Activated CD4-positive, alpha-beta memory T cell treated with anti-CD3 and anti-CD28 coated beads for 36 hours (primary cell): ENCODE measurements around the gene SLC22A2. TPM values are rescaled to one million over a fixed set of nuclear protein-coding genes. Genes with fewer than 3 reads are reported as not detected.
A peak's percentile ranks its signal among the peaks of the same experiment; 100 is the strongest.
"Not testable (repeated sequence)": the region's sequence is repeated elsewhere in the genome, so short reads cannot be mapped to it uniquely, and the experiment has no call there.

Experiments
- CTCF ChIA-PET: fragments of 350-600 bp; sonication (Branson Sonifier 250); formaldehyde crosslinking; loops from one replicate; lab custom pipeline; 2021; ENCODE audit warnings: antibody characterized with exemption, inconsistent platforms; lab: Charles Lee
- POLR2A ChIA-PET: fragments of 350-600 bp; sonication (Branson Sonifier 250); formaldehyde crosslinking; loops from one replicate; lab custom pipeline; 2021; ENCODE audit warnings: antibody characterized with exemption; lab: Charles Lee
- DNase-seq: peaks from one replicate; pipeline ENCODE4 v3.0.0-alpha.2; 2020
- H3K27ac Mint-ChIP-seq: one replicate; pipeline ENCODE4 v1.8.0; 2021; ENCODE audit warnings: mixed read lengths
- H3K27me3 Mint-ChIP-seq: one replicate; pipeline ENCODE4 v1.8.0; 2021; ENCODE audit warnings: mixed read lengths
- H3K36me3 Mint-ChIP-seq: one replicate; pipeline ENCODE4 v1.8.0; 2021; ENCODE audit warnings: mixed read lengths
- H3K4me1 Mint-ChIP-seq: one replicate; pipeline ENCODE4 v1.8.0; 2021; ENCODE audit warnings: low read depth, mixed read lengths
- H3K4me3 Mint-ChIP-seq: one replicate; pipeline ENCODE4 v1.8.0; 2021; ENCODE audit warnings: mild to moderate bottlenecking, mixed read lengths
- H3K9me3 Mint-ChIP-seq: one replicate; pipeline ENCODE4 v1.8.0; 2021; ENCODE audit warnings: mixed read lengths
- intact Hi-C: fragments of 100-400 bp; cut with micrococcal nuclease; formaldehyde crosslinking; loops from one replicate; pipeline ENCODE4 v1.15.1; 2023
- total RNA-seq, 2 experiments: library from RNA; stranded (reverse); gene quantifications; one replicate each; pipeline ENCODE4 v1.2.3, GENCODE V29; 2021

SLC22A2 gene
- total RNA-seq, 2 experiments from 2014 or later: not detected

- DNase-seq, H3K4me3 Mint-ChIP-seq, POLR2A ChIA-PET, H3K27me3 Mint-ChIP-seq, intact Hi-C loops, H3K4me1 Mint-ChIP-seq, CTCF ChIA-PET, H3K27ac Mint-ChIP-seq, H3K36me3 Mint-ChIP-seq: not testable (repeated sequence)
- peaks cover 13% of the 10 kb centered on the region for H3K9me3 Mint-ChIP-seq
Observed at GRCh38 chr6:160237597-160238275, 20.9 kb downstream of the SLC22A2 start.

- CTCF ChIA-PET, H3K4me3 Mint-ChIP-seq, H3K27ac Mint-ChIP-seq, H3K36me3 Mint-ChIP-seq, H3K4me1 Mint-ChIP-seq, H3K27me3 Mint-ChIP-seq, DNase-seq, intact Hi-C loops, POLR2A ChIA-PET: not testable (repeated sequence)
- H3K9me3 Mint-ChIP-seq: peaks cover 13% of the 10 kb centered on the region
Observed at GRCh38 chr6:160236235-160236872, 22.3 kb downstream of the SLC22A2 start.

GRCh38 chr6:160233950-160234640 is 24.5 kb downstream of the SLC22A2 start:
- H3K4me1 Mint-ChIP-seq, POLR2A ChIA-PET, H3K27ac Mint-ChIP-seq, intact Hi-C loops, H3K4me3 Mint-ChIP-seq, H3K36me3 Mint-ChIP-seq, H3K27me3 Mint-ChIP-seq, DNase-seq: not testable (repeated sequence)
- peaks cover 19% of the 10 kb centered on the region for H3K9me3 Mint-ChIP-seq
- CTCF ChIA-PET: interaction anchor here (1.1 kb wide), 1 partner anchor 221 kb away, joined by 3 read pairs; no protein-coding TSS in a partner anchor

GRCh38 chr6:160227769-160228161 is 30.9 kb downstream of the SLC22A2 start:
- no peak for DNase-seq
- no peak overlapping the region for H3K27ac Mint-ChIP-seq
- ChIA-PET CTCF (no interaction called here), POLR2A (no interaction called here)
- peaks cover 6% of the 10 kb centered on the region for H3K9me3 Mint-ChIP-seq
- peaks cover 2% of the 10 kb centered on the region for H3K36me3 Mint-ChIP-seq
- intact Hi-C loops: loop anchor here (2.0 kb wide), 1 partner anchor 235 kb away; no protein-coding TSS in a partner anchor
- peaks cover 17% of the 10 kb centered on the region for H3K27me3 Mint-ChIP-seq
- H3K4me3 Mint-ChIP-seq: no peak overlapping the region
- H3K4me1 Mint-ChIP-seq: peaks cover 17% of the 10 kb centered on the region

GRCh38 chr6:160227038-160227768 is 31.4 kb downstream of the SLC22A2 start:
- no peak overlapping the region for H3K27ac Mint-ChIP-seq

GRCh38 chr6:160226118-160226591 is 32.5 kb downstream of the SLC22A2 start:
- ChIA-PET CTCF (no interaction called here), POLR2A (no interaction called here)
- DNase-seq: peak; percentile 83
- Mint-ChIP-seq H3K4me1 (peaks cover 17% of the 10 kb centered on the region), H3K27ac (no peak overlapping the region), H3K9me3 (peaks cover 6% of the 10 kb centered on the region), H3K36me3 (peaks cover 2% of the 10 kb centered on the region), H3K4me3 (no peak overlapping the region), H3K27me3 (peaks cover 17% of the 10 kb centered on the region)
- intact Hi-C loops: loop anchor here (1.0 to 2.0 kb wide), 3 partner anchors 88 to 295 kb away; no protein-coding TSS in a partner anchor

More at GRCh38 chr6:160227038-160227768, 31.4 kb downstream of the SLC22A2 start:
- POLR2A ChIA-PET: no interaction called here
- no peak for DNase-seq
- H3K4me3 Mint-ChIP-seq: no peak overlapping the region
- peaks cover 2% of the 10 kb centered on the region for H3K36me3 Mint-ChIP-seq
- CTCF ChIA-PET: no interaction called here
- H3K27me3 Mint-ChIP-seq: peaks cover 17% of the 10 kb centered on the region
- peaks cover 6% of the 10 kb centered on the region for H3K9me3 Mint-ChIP-seq
- H3K4me1 Mint-ChIP-seq: peaks cover 17% of the 10 kb centered on the region
- intact Hi-C loops: loop anchor here (2.0 kb wide), 1 partner anchor 236 kb away; no protein-coding TSS in a partner anchor

- H3K4me1 Mint-ChIP-seq: peaks cover 17% of the 10 kb centered on the region
- no peak overlapping the region for H3K27ac Mint-ChIP-seq
- H3K36me3 Mint-ChIP-seq: peaks cover 2% of the 10 kb centered on the region
- intact Hi-C loops: no loop called here
- peaks cover 3% of the 10 kb centered on the region for H3K9me3 Mint-ChIP-seq
- CTCF ChIA-PET: no interaction called here
- no peak overlapping the region for H3K4me3 Mint-ChIP-seq
- POLR2A ChIA-PET: no interaction called here
- DNase-seq: no peak
- H3K27me3 Mint-ChIP-seq: peaks cover 14% of the 10 kb centered on the region
Observed at GRCh38 chr6:160224639-160225237, 33.9 kb downstream of the SLC22A2 start.

- ChIA-PET POLR2A (no interaction called here), CTCF (interaction anchor here (1.2 kb wide), 1 partner anchor 233 kb away, joined by 5 read pairs; no protein-coding TSS in a partner anchor)
- Mint-ChIP-seq H3K27ac (no peak overlapping the region), H3K4me3 (no peak overlapping the region), H3K36me3 (peaks cover 2% of the 10 kb centered on the region), H3K27me3 (peaks cover 15% of the 10 kb centered on the region), H3K9me3 (no peaks in the 10 kb centered on the region), H3K4me1 (peaks cover 17% of the 10 kb centered on the region)
- intact Hi-C loops: no loop called here
- DNase-seq: no peak
Observed at GRCh38 chr6:160222491-160222890, 36.1 kb downstream of the SLC22A2 start.

GRCh38 chr6:160221918-160222317 is 36.7 kb downstream of the SLC22A2 start:
- Mint-ChIP-seq H3K36me3 (peaks cover under 1% of the 10 kb centered on the region), H3K4me3 (no peak overlapping the region), H3K4me1 (peaks cover 15% of the 10 kb centered on the region), H3K27ac (no peak overlapping the region), H3K9me3 (no peaks in the 10 kb centered on the region), H3K27me3 (peaks cover 17% of the 10 kb centered on the region)
- POLR2A ChIA-PET: no interaction called here
- intact Hi-C loops: no loop called here
- CTCF ChIA-PET: no interaction called here
- no peak for DNase-seq

GRCh38 chr6:160221423-160221822 is 37.2 kb downstream of the SLC22A2 start:
- intact Hi-C loops: no loop called here
- peaks cover 10% of the 10 kb centered on the region for H3K4me1 Mint-ChIP-seq
- CTCF ChIA-PET: interaction anchor here (1.3 to 2.0 kb wide), 2 partner anchors 84 to 234 kb away, joined by 7 to 10 read pairs; no protein-coding TSS in a partner anchor
- no peak for DNase-seq
- no peaks in the 10 kb centered on the region for H3K36me3 Mint-ChIP-seq
- POLR2A ChIA-PET: no interaction called here
- H3K9me3 Mint-ChIP-seq: no peaks in the 10 kb centered on the region
- H3K27me3 Mint-ChIP-seq: peaks cover 18% of the 10 kb centered on the region
- no peak overlapping the region for H3K4me3 Mint-ChIP-seq
- no peak overlapping the region for H3K27ac Mint-ChIP-seq

GRCh38 chr6:160218810-160219209 is 39.8 kb downstream of the SLC22A2 start:
- POLR2A ChIA-PET: no interaction called here
- Mint-ChIP-seq H3K36me3 (no peaks in the 10 kb centered on the region), H3K4me3 (no peak overlapping the region), H3K4me1 (no peaks in the 10 kb centered on the region), H3K27me3 (peaks cover 34% of the 10 kb centered on the region), H3K9me3 (peaks cover 5% of the 10 kb centered on the region), H3K27ac (no peak overlapping the region)
- intact Hi-C loops: no loop called here
- no peak for DNase-seq
- CTCF ChIA-PET: no interaction called here
